KOPT-K1 (cell line): Measurements from ENCODE around the gene MLN.

ENCODE experiments used
- H3K27ac ChIP-seq: fragments of 200-600 bp; sonication (generic); 2 replicates; pipeline ENCODE4 v1.5.1; 2016; ENCODE audit warnings: antibody characterized with exemption, mild to moderate bottlenecking, low read depth, low read length; ENCODE audit not compliant: poor library complexity, severe bottlenecking
- H3K36me3 ChIP-seq: fragments of 200-600 bp; sonication (generic); 2 replicates; pipeline ENCODE4 v1.5.1; 2017; ENCODE audit warnings: antibody characterized with exemption, mild to moderate bottlenecking, low read length, moderate library complexity; ENCODE audit not compliant: insufficient read depth
- H3K9me3 ChIP-seq: fragments of 200-600 bp; sonication (generic); 2 replicates; pipeline ENCODE4 v1.5.1; 2017; ENCODE audit warnings: antibody characterized with exemption, low read length, mild to moderate bottlenecking; ENCODE audit not compliant: insufficient read depth, poor library complexity, severe bottlenecking

MLN gene

DNA sequence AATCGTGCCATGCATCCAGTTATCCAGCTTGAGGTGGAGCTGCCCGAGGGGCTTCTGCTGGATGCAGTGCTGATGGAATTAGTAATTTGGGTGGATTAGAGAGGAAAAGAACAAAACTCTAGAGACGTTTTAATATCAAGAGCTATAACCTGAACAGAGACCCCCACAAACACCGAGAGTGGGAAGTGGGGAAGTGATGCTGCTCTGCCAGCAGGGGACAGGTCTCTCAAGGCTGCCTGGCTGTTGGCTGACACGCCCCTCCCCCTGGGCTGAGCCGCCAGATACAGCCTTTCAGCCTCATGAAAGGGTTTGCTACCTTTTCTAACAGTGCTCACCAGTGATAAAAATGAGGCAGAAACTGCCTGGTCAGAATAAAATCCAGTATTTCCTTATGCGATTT, 24.5 kb downstream of the MLN start:
- Histone ChIP-seq H3K36me3 (peaks cover 100% of the 10 kb centered on the region), H3K9me3 (no peaks in the 10 kb centered on the region), H3K27ac (no peak overlapping the region)

DNA sequence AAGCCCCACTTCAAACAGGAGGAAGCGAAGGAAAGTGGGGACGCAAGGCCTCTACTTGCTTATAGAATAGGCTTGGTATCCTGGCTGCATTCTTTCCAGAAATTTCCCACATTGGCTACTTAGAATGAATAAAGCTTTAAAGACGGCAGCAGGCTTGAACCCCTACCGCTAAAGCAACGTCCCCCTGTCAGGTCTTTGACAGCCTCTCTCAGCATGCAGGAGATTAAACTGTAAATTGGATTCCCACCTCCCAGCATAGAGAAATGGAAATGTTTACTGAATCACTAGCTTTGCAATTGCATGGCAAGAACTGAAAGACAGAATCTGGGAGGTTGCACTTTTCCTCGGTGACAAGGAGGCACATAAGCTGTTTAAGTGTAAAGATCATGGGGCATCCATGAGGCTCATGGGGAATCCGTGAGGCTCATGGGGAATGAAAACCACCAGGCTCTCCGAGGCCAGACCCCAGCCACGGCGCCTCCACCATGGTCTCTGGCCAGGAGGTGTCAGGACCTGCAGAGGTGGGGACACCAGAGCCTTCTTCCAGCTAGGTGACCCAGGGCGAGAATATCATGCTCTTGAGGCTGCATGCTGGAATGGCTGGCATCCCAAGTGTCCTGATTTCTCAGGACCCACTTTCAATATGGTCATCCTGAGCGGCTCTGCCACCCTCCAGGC, 25.2 kb downstream of the MLN start:
- Histone ChIP-seq H3K36me3 (peaks cover 99% of the 10 kb centered on the region), H3K9me3 (no peaks in the 10 kb centered on the region), H3K27ac (no peak overlapping the region)

DNA sequence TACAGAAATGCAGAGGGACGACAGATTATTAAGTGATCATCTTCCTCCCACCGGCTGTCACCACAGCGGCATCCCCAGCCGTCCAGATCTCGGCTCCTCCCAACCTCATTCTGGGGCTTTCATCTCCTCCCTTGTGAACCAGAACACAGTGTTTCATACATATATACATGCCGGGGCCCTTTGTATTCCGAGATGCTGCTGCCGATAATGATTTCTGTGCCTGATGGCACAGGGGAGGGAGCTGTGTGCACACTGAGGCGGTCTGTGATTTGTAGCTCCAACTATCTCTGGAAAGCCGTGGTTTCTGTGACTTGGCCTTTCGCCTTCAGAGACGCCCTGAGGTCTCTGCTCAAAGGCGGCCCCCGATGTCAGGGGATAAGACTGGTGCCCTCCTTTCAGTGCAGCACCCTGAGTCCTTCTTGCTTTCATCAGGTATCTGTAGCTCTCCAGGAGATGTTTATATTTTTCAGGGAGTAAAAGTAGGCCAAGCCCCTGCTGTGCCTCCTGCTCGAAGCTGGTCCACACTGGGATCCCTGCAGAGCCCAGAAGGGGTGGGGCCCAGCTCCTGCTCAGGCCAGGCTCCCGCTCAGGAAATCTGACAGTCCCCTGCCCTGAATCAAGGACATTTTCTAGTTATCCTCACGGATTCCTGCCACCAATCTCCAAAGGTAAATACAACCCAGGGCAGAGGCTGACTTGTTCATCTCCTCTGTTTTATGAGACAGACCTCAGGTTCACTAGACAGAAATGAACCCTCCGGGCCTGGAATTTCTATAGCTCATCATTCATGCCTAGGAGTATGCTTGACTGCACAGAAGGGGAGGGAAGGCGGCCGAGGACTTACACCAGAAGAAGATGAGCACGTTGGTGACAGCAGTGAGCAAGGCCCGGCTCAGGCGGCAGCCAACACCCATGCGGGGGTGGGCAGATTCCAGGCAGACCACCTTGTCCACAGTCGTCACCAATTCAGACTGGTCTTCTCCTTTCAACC, 26.1 kb downstream of the MLN start:
- H3K27ac ChIP-seq, result no peak overlapping the region
- H3K36me3 ChIP-seq, result peaks cover 99% of the 10 kb centered on the region
- H3K9me3 ChIP-seq, result no peaks in the 10 kb centered on the region

DNA sequence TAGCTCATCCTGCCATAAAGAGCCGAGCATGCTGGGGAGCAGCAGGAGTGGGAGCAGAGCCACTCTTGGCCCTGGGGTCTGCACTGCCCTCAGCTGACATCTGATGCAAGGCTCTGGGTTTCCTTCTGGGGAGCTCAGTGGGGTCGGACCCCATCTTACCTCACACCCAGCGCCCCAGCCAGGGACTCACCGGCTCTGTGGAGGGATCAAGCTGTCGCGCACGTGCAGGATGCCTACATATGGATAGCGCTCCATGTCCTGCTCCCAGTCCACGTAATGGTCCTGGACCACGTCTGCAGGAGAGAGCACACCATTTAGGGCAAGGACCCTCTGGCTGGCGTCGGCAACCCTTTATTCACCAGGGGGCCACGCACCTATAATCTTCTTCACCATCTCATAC, 27.0 kb downstream of the MLN start:
- Histone ChIP-seq H3K36me3 (peaks cover 99% of the 10 kb centered on the region), H3K9me3 (no peaks in the 10 kb centered on the region), H3K27ac (no peak overlapping the region)

DNA sequence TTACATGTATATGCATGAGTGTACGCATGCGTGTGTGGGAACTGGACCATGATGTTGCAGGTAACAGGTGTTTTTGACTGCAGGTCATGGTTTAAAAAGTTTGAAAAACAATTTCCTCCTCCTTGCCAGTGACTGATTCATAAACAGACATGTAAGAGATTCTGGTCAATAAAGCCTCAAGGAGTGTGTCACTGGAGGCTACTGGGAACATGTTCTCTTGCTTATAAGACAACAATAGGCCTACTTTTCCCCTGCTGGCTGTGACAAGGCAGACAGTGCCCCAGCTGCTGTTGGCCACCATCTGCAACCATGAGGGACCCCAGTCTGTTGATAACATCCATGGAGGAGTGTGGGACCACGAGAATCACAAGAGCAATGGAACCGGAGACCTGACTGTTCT, 27.6 kb downstream of the MLN start:
- Histone ChIP-seq H3K27ac (no peak overlapping the region), H3K9me3 (no peaks in the 10 kb centered on the region), H3K36me3 (peaks cover 98% of the 10 kb centered on the region)

DNA sequence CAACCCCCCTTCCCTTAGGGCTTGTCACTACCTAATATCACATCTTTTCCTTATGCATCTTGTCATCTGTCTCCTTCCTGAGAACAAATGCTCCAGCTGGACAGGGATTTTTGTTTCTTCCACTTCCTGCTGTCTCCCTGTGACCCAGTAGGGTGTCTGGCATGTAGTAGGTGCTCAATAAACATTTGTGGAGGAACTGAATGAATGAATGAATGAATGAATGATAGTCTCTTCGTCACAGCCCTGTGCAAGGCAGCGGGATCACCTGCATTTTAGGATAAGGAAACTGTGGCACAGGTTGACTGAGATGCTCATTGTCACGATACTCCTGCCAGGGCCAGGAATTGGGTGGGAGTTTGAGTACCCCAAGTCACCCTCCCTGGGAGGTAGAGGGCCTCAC, 29.0 kb downstream of the MLN start:
- Histone ChIP-seq H3K9me3 (no peaks in the 10 kb centered on the region), H3K27ac (no peak overlapping the region), H3K36me3 (peaks cover 88% of the 10 kb centered on the region)

DNA sequence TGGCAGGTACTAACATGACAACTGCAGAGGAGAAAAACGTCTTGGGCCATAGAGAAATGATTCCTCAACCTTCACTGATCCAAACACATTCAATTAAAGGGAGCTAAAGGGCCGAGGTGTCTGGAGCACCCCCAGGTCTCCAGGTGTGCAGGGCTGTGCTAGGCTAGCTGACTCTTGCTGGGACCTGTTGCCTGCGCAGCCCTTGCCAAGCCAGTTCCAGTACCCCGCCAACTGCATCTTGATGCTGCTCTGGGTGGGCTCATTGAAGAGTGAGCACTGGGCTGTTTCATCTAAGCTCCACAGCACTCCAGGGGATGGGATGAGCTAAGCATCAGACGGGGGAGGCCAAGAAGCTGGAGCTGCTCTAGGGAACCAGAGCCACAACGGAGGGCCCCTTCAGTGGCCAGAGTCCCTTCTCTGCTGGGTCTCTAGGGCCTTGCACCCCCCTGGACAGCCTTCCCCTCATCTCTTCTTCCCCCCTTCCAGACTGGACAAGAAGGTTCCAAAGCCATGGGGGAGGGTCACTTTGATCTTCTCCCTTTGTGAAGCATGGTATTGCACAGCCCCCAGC, 30.8 kb downstream of the MLN start:
- H3K9me3 ChIP-seq, result no peaks in the 10 kb centered on the region
- H3K36me3 ChIP-seq, result peaks cover 70% of the 10 kb centered on the region
- H3K27ac ChIP-seq, result no peak overlapping the region

DNA sequence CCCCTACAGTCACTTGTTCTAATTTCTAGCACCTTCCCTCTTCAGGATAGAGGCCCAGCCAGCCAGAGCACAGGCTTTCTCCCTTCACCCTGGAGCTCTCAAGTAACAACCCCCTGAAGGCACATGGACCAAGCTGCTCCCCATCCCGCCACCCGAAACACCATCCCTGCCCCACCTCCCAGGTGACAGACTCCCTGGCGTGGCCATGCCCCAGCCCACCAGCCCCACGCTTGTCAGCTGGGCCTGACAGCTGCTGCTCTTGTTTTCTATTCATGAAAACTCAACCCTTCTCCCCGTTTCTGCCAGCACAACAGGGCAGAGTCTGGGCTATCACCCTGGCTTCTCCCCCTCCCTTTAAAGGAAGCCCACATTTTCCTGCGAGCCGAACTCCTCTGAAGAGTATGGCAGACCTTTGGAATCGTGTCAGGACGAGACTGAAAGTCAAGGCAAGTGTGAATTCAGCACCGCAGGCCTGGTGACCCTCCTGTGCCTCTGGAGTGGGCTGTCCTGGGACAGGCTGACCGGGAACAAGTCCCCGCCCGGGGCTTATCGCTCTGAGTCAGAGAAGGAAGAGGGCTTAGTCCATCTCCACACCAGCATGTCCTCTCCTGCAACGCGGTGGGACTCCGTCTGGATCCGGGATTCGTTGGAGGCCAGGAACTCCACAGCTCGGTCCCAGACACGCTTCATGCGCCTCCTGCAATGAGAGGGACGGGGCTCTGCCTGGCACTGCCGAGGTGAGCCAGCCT, 31.5 kb downstream of the MLN start:
- no peak overlapping the region for H3K27ac ChIP-seq

DNA sequence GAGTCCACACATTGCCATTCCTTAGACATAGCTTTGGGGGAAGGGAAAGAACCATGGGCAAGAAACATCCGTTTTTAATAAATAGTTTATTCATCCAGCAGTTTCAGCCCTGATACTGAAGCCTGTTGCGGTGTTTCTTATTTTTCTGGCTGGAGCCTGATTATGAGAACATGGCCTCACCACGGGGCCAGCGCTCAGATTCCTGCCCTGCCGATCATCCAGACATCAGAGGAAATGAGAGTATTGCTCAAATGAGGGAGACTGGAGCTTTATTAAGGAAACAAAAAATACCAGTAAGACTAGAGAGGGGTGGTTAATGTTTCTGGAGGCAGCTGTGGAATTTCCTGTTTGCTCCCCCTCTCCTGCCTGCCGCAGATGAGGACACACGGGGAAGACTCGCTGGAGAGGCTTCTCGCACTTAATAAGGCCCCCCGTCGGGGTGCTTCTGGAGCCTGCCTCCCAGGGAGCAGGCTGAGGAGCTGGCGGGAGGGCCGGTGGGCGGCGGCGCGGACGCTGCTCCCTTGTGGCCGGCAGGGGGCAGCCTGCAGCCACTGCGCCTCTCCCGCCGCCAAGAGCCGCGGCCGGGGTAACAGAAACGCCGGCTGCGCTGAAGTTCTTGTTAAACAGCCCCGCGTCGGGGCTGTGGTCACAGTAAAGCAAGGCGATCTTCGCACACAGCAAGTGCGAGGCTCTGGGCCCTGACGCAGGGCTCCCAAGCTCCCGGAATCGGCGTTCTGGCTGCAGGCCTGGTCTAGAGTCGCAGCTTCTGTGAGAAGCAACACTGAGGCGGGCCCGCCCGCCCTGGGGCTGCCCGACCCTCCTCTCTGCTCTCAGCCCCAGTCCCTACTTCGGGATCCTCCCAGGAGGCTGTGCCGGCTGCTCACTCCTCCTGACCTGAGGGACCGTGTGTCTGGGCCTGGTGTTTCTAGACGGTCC, 32.4 kb downstream of the MLN start:
- H3K9me3 ChIP-seq, result no peaks in the 10 kb centered on the region
- H3K27ac ChIP-seq, result no peak overlapping the region
- H3K36me3 ChIP-seq, result peaks cover 54% of the 10 kb centered on the region

More for the DNA sequence above, 31.5 kb downstream of the MLN start:
- Histone ChIP-seq H3K36me3 (peaks cover 63% of the 10 kb centered on the region), H3K9me3 (no peaks in the 10 kb centered on the region)

DNA sequence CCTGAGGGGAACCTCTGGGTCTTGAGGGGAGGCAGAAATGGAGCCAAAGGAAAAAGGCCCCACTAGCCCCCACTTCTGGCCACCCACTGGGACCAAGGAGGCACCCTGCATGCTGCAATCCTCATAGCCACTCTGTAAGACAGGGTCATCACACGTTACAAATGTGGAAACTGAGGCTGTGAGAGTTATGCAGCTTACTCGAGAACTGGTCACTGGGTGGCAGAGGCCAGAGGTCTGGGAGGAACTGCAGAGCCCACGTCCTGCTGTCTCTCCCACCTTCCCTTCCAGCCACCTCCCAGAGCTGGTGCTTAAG, 33.0 kb downstream of the MLN start:
- no peaks in the 10 kb centered on the region for H3K9me3 ChIP-seq
- H3K27ac ChIP-seq, result no peak overlapping the region
- peaks cover 48% of the 10 kb centered on the region for H3K36me3 ChIP-seq

DNA sequence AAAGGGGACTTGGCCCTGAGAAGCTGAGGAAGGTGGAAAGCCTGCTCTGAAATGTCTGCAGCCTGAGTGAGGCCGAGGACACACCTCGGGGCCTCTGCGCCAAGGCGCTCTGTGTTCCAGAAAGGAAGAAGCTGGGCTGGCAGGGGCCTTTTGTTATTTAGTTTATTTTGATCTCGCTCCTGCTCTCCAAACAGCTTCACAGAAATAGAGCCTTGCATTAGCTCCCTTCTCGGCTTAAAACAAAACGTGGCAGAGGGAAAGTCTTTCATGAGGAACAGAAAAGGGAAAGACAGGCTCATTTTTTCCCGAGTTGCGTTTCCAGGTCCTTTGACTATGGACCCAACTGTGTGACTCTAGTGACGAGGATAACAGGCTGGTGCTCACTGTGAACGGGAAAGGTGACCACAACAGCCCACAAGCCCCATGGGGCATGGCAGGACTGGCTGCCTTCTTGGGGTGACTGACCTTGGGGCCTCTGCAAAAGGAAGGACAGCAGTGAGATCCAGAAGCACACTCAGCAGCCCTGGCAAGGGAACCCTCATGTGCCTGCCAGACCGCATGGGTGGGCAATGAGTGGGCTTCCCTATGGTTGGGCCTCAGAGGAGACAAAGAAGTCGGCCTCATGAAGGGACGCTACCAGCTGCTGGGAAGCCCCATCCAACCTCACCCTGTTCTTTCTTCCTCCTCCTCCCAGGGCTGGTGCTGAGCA, 33.5 kb downstream of the MLN start:
- Histone ChIP-seq H3K9me3 (no peaks in the 10 kb centered on the region), H3K27ac (no peak overlapping the region)

DNA sequence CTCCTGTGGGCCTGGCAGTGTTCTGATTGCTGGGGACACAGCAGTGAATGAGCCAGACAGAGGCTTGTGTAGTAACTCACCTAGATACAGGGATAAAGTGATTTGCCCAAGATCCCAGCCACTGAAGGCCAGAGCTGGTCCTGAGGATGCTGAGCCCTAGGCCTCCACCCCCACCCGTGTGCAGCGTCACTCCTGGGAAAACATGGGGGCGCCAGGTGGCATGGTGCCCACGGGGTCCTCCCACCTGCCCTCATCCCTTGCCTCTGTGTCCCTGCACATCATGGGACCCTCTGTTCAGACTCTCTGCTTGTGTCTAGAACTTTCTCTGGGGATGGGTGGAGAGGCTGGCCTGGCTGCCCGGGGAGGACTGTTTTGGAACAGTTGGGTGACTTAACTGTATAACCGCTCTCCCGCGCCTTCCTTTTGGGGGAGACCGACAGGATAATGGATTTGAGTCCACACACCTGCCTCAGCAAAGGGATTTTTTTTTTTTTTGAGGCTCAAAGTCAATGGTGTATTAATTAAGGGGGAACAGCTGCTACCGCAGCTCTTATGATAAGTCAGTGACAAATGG, 34.5 kb downstream of the MLN start:
- H3K9me3 ChIP-seq, result no peaks in the 10 kb centered on the region
- H3K36me3 ChIP-seq, result peaks cover 34% of the 10 kb centered on the region
- no peak overlapping the region for H3K27ac ChIP-seq

More for the DNA sequence above, 33.5 kb downstream of the MLN start:
- peaks cover 43% of the 10 kb centered on the region for H3K36me3 ChIP-seq

DNA sequence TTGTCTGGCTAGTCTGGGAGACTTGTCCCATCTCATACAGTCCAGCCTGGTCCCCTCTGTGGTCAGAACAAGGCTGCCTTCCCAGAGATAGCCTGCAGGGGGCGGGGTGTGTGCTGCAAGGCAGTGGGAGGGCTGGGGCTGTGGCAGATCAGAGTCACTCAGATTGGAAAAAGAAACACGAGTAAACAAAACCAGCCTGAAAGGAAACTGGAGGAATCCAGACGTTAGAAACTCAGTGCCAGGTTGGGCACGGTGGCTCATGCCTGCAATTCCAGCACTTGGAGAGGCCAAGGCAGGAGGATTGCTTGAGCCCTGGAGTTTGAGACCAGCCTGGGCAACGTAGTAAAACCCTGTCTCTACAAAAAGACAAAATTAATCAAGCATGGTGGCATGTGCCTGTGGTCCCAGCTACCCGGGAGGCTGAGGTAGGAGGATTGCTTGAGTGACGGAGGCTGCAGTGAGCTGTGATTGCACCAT, 35.1 kb downstream of the MLN start:
- no peaks in the 10 kb centered on the region for H3K9me3 ChIP-seq
- H3K27ac ChIP-seq, result no peak overlapping the region
- H3K36me3 ChIP-seq, result peaks cover 28% of the 10 kb centered on the region
